ENCODE measurements around the gene BMP7.

Gene BMP7

DNA sequence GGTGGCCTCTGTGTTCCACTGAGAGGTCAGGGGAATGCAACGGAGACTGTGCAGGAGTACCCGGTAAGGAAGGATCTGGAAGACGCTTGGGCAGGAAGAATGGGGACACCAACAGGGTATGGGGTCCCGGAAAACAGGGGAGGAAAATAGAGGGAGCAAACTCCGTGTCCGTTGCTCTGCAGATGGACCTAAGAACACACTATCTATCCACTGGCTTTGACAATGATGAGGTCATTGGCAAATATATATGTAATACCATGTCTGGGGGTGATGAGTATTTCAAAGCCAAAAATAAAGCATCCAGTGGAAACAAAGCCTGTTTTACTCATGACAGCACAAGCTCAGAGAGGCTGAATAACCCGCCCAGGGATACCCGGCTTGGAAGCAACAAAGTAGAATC lies 80.2 kb downstream of the BMP7 start:
- no peak overlapping the region for H2AFZ ChIP-seq (ENCODE audit: low read length)
- no peak overlapping the region for H3K9ac ChIP-seq (ENCODE audit: low read depth, low read length, poor library complexity, severe bottlenecking)
- TF ChIP-seq EZH2phosphoT487 (IDR thresholded peaks at IDR 0.05; ENCODE audit: borderline replicate concordance) = no peak
- TF ChIP-seq, protein P1, sequence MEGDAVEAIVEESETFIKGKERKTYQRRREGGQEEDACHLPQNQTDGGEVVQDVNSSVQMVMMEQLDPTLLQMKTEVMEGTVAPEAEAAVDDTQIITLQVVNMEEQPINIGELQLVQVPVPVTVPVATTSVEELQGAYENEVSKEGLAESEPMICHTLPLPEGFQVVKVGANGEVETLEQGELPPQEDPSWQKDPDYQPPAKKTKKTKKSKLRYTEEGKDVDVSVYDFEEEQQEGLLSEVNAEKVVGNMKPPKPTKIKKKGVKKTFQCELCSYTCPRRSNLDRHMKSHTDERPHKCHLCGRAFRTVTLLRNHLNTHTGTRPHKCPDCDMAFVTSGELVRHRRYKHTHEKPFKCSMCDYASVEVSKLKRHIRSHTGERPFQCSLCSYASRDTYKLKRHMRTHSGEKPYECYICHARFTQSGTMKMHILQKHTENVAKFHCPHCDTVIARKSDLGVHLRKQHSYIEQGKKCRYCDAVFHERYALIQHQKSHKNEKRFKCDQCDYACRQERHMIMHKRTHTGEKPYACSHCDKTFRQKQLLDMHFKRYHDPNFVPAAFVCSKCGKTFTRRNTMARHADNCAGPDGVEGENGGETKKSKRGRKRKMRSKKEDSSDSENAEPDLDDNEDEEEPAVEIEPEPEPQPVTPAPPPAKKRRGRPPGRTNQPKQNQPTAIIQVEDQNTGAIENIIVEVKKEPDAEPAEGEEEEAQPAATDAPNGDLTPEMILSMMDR (conservative IDR thresholded peaks at IDR 0.05; ENCODE audit: low read length) = no peak
- no peaks in the 10 kb centered on the region for H3K79me2 ChIP-seq (ENCODE audit: insufficient read depth, low read length)
- H3F3A ChIP-seq (ENCODE audit: low read depth) = no peaks in the 10 kb centered on the region
- H3K36me3 ChIP-seq (ENCODE audit: insufficient read depth, low read length) = no peaks in the 10 kb centered on the region
- no peaks in the 10 kb centered on the region for H4K20me1 ChIP-seq (ENCODE audit: insufficient read depth, low read length, poor library complexity, severe bottlenecking)
- no peaks in the 10 kb centered on the region for H3K9me2 ChIP-seq (replicated peaks; ENCODE audit: low read depth, low read length)
- no peaks in the 10 kb centered on the region for H3K9me3 ChIP-seq (ENCODE audit: insufficient read depth, low read depth, low read length)
- no peaks in the 10 kb centered on the region for H3K4me1 ChIP-seq (ENCODE audit: insufficient read depth, low read length, poor library complexity, severe bottlenecking)
- H3K4me3 ChIP-seq (ENCODE audit: low read length, poor library complexity, severe bottlenecking) = no peak overlapping the region
- H3K4me2 ChIP-seq (ENCODE audit: low read depth, low read length, poor library complexity, severe bottlenecking) = no peak overlapping the region
- H3K27me3 ChIP-seq (ENCODE audit: insufficient read depth, low read length, poor library complexity, severe bottlenecking) = no peaks in the 10 kb centered on the region

DNA sequence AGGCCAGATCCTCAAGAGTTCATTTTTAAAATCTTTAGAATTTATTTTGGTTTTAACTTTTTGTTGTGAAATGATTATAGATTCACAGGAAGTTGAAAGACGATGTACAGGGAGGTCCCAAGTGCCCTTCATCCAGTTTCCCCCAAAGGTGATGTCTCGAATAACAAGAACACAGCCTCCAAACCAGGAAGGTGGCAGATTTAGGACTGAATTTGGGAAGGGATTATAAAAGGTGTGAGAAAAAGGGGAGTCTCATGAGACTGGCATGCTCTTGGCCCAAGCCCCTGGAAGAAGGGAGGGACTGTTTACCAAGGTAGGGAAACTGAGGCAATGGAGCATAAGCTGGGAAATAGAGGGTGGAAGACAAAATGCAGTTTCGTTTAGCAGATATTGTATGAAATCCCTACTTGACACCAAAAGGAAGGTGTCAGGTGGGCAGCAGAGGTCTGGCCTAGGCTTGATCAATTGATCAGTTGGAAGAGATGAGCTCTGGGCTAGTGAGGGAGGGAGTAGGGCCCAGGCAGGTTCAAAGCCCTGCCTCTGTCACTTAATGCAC lies 81.2 kb downstream of the BMP7 start:
- Histone ChIP-seq H3K4me3 (ENCODE audit: low read length, poor library complexity, severe bottlenecking) (no peak overlapping the region), H3K9ac (ENCODE audit: low read depth, low read length, poor library complexity, severe bottlenecking) (no peak overlapping the region), H3K4me1 (ENCODE audit: insufficient read depth, low read length, poor library complexity, severe bottlenecking) (no peaks in the 10 kb centered on the region), H3K9me2 (replicated peaks; ENCODE audit: low read depth, low read length) (no peaks in the 10 kb centered on the region), H3K36me3 (ENCODE audit: insufficient read depth, low read length) (no peaks in the 10 kb centered on the region), H3K9me3 (ENCODE audit: insufficient read depth, low read depth, low read length) (no peaks in the 10 kb centered on the region), H4K20me1 (ENCODE audit: insufficient read depth, low read length, poor library complexity, severe bottlenecking) (no peaks in the 10 kb centered on the region), H3K4me2 (ENCODE audit: low read depth, low read length, poor library complexity, severe bottlenecking) (no peak overlapping the region), H3K79me2 (ENCODE audit: insufficient read depth, low read length) (no peaks in the 10 kb centered on the region), H2AFZ (ENCODE audit: low read length) (no peak overlapping the region), H3F3A (ENCODE audit: low read depth) (no peaks in the 10 kb centered on the region), H3K27me3 (ENCODE audit: insufficient read depth, low read length, poor library complexity, severe bottlenecking) (no peaks in the 10 kb centered on the region)
- TF ChIP-seq, protein P1 (conservative IDR thresholded peaks at IDR 0.05; ENCODE audit: low read length) = no peak
- TF ChIP-seq EZH2phosphoT487 (IDR thresholded peaks at IDR 0.05; ENCODE audit: borderline replicate concordance) = no peak

DNA sequence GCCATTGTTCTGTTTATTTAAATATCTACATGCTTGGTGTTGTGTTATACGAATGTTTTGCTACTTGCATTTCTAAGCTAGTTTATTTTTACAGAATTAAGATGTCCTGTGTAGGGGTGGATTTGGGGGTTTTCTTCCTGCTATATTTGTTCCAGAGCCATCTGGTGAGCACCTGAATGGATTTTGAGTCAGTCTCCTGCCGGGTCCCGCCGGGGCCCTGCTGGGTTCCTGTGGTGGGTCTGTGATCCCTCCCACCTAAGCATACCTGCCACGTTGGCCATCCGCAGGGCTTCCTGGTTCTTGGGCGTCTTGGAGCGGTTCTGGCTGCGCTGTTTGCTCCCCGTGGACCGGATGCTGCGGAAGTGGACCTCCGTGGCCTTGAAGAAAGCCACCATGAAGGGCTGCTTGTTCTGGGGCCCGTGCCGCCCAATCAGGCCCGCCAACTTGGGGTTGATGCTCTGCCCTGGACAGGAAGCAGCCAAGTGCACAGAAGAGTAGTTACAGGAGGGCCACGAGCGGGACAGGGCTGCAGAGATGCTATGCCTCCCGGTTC lies 82.9 kb downstream of the BMP7 start:
- no peak overlapping the region for H2AFZ ChIP-seq (ENCODE audit: low read length)
- no peaks in the 10 kb centered on the region for H4K20me1 ChIP-seq (ENCODE audit: insufficient read depth, low read length, poor library complexity, severe bottlenecking)
- TF ChIP-seq EZH2phosphoT487 (IDR thresholded peaks at IDR 0.05; ENCODE audit: borderline replicate concordance) = no peak
- TF ChIP-seq, protein P1 (conservative IDR thresholded peaks at IDR 0.05; ENCODE audit: low read length) = no peak
- H3K4me2 ChIP-seq (ENCODE audit: low read depth, low read length, poor library complexity, severe bottlenecking) = no peak overlapping the region
- H3K27me3 ChIP-seq (ENCODE audit: insufficient read depth, low read length, poor library complexity, severe bottlenecking) = no peaks in the 10 kb centered on the region
- H3K9me3 ChIP-seq (ENCODE audit: insufficient read depth, low read depth, low read length) = no peaks in the 10 kb centered on the region
- no peaks in the 10 kb centered on the region for H3K36me3 ChIP-seq (ENCODE audit: insufficient read depth, low read length)
- H3K4me3 ChIP-seq (ENCODE audit: low read length, poor library complexity, severe bottlenecking) = no peak overlapping the region
- no peaks in the 10 kb centered on the region for H3K9me2 ChIP-seq (replicated peaks; ENCODE audit: low read depth, low read length)
- H3K9ac ChIP-seq (ENCODE audit: low read depth, low read length, poor library complexity, severe bottlenecking) = no peak overlapping the region
- no peaks in the 10 kb centered on the region for H3K4me1 ChIP-seq (ENCODE audit: insufficient read depth, low read length, poor library complexity, severe bottlenecking)
- H3K79me2 ChIP-seq (ENCODE audit: insufficient read depth, low read length) = no peaks in the 10 kb centered on the region
- H3F3A ChIP-seq (ENCODE audit: low read depth) = no peaks in the 10 kb centered on the region
